ENCODE data around the gene BIRC6. TPM values are rescaled to one million over a fixed set of nuclear protein-coding genes. Genes with fewer than 3 reads are reported as not detected.
"Not testable (repeated sequence)": the region's sequence is repeated elsewhere in the genome, so short reads cannot be mapped to it uniquely, and the experiment has no call there.

Gene BIRC6
- polyA plus RNA-seq, 1 experiment, result 53.7 TPM

GRCh38 chr2:32360416-32360815 is 3.6 kb downstream of the BIRC6 start:
- TF ChIP-seq CTCF (IDR thresholded peaks at IDR 0.05; ENCODE audit: insufficient read depth, low read depth, low read length), result no peak
- Histone ChIP-seq H3K36me3 (ENCODE audit: control insufficient read depth, insufficient read depth, low read length) (no peaks in the 10 kb centered on the region), H3K27me3 (ENCODE audit: control insufficient read depth, insufficient read depth, low read length) (no peaks in the 10 kb centered on the region), H3K4me3 (ENCODE audit: low read depth, low read length) (no peak overlapping the region)
- ChIA-PET CTCF (no interaction called here), POLR2A (interaction anchor here (0.6 kb wide), 1 partner anchor 213 kb away, joined by 6 read pairs; no protein-coding TSS in a partner anchor)
- DNase-seq (ENCODE audit: low read depth), result no peak

- POLR2A ChIA-PET; H3K36me3 ChIP-seq (ENCODE audit: control insufficient read depth, insufficient read depth, low read length); DNase-seq (ENCODE audit: low read depth); H3K27me3 ChIP-seq (ENCODE audit: control insufficient read depth, insufficient read depth, low read length); CTCF ChIA-PET; H3K4me3 ChIP-seq (ENCODE audit: low read depth, low read length): not testable (repeated sequence)
These were observed 6.2 kb downstream of the BIRC6 start for GRCh38 chr2:32362997-32363396.

- POLR2A ChIA-PET, result no interaction called here
These were observed 6.8 kb downstream of the BIRC6 start for GRCh38 chr2:32363597-32363996.

GRCh38 chr2:32364290-32364689 is 7.5 kb downstream of the BIRC6 start:
- H3K36me3 ChIP-seq (ENCODE audit: control insufficient read depth, insufficient read depth, low read length); DNase-seq (ENCODE audit: low read depth); H3K27me3 ChIP-seq (ENCODE audit: control insufficient read depth, insufficient read depth, low read length); CTCF ChIA-PET; H3K4me3 ChIP-seq (ENCODE audit: low read depth, low read length): not testable (repeated sequence)
- POLR2A ChIA-PET, result interaction anchor here (0.6 kb wide), 1 partner anchor 42 kb away, joined by 9 read pairs; no protein-coding TSS in a partner anchor

More at GRCh38 chr2:32363597-32363996, 6.8 kb downstream of the BIRC6 start:
- TF ChIP-seq CTCF (IDR thresholded peaks at IDR 0.05; ENCODE audit: insufficient read depth, low read depth, low read length), result no peak
- DNase-seq (ENCODE audit: low read depth), result no peak
- H3K36me3 ChIP-seq (ENCODE audit: control insufficient read depth, insufficient read depth, low read length), result no peaks in the 10 kb centered on the region
- H3K27me3 ChIP-seq (ENCODE audit: control insufficient read depth, insufficient read depth, low read length), result no peaks in the 10 kb centered on the region
- CTCF ChIA-PET, result no interaction called here
- H3K4me3 ChIP-seq (ENCODE audit: low read depth, low read length), result no peak overlapping the region

GRCh38 chr2:32365679-32366078 is 8.9 kb downstream of the BIRC6 start:
- H3K27me3 ChIP-seq (ENCODE audit: control insufficient read depth, insufficient read depth, low read length); H3K36me3 ChIP-seq (ENCODE audit: control insufficient read depth, insufficient read depth, low read length); H3K4me3 ChIP-seq (ENCODE audit: low read depth, low read length); CTCF ChIA-PET; DNase-seq (ENCODE audit: low read depth): not testable (repeated sequence)
- POLR2A ChIA-PET, result interaction anchor here (0.6 kb wide), 2 partner anchors 86 to 148 kb away, joined by 3 to 10 read pairs; no protein-coding TSS in a partner anchor

GRCh38 chr2:32366595-32366994 is 9.8 kb downstream of the BIRC6 start:
- ChIA-PET CTCF (interaction anchor here (2.9 kb wide), 1 partner anchor 11 kb away, joined by 11 read pairs; no protein-coding TSS in a partner anchor), POLR2A (no interaction called here)
- TF ChIP-seq CTCF (IDR thresholded peaks at IDR 0.05; ENCODE audit: insufficient read depth, low read depth, low read length), result no peak
- DNase-seq (ENCODE audit: low read depth), result no peak
- no peaks in the 10 kb centered on the region for H3K27me3 ChIP-seq (ENCODE audit: control insufficient read depth, insufficient read depth, low read length)
- no peaks in the 10 kb centered on the region for H3K36me3 ChIP-seq (ENCODE audit: control insufficient read depth, insufficient read depth, low read length)
- no peak overlapping the region for H3K4me3 ChIP-seq (ENCODE audit: low read depth, low read length)

- POLR2A ChIA-PET, result no interaction called here
- no peaks in the 10 kb centered on the region for H3K27me3 ChIP-seq (ENCODE audit: control insufficient read depth, insufficient read depth, low read length)
- CTCF ChIA-PET, result interaction anchor here (2.9 kb wide), 1 partner anchor 8 kb away, joined by 11 read pairs; no protein-coding TSS in a partner anchor
These were observed 12.4 kb downstream of the BIRC6 start for GRCh38 chr2:32369222-32369621.

GRCh38 chr2:32370942-32371341 is 14.1 kb downstream of the BIRC6 start:
- CTCF ChIA-PET, result not testable (repeated sequence)

More at GRCh38 chr2:32369222-32369621, 12.4 kb downstream of the BIRC6 start:
- TF ChIP-seq CTCF (IDR thresholded peaks at IDR 0.05; ENCODE audit: insufficient read depth, low read depth, low read length), result no peak
- no peak overlapping the region for H3K4me3 ChIP-seq (ENCODE audit: low read depth, low read length)
- DNase-seq (ENCODE audit: low read depth), result no peak
- H3K36me3 ChIP-seq (ENCODE audit: control insufficient read depth, insufficient read depth, low read length), result no peaks in the 10 kb centered on the region

More at GRCh38 chr2:32370942-32371341, 14.1 kb downstream of the BIRC6 start:
- POLR2A ChIA-PET; H3K36me3 ChIP-seq (ENCODE audit: control insufficient read depth, insufficient read depth, low read length); H3K27me3 ChIP-seq (ENCODE audit: control insufficient read depth, insufficient read depth, low read length); H3K4me3 ChIP-seq (ENCODE audit: low read depth, low read length); DNase-seq (ENCODE audit: low read depth): not testable (repeated sequence)
